ENCODE data around the gene GLYR1.

The GLYR1 gene

DNA sequence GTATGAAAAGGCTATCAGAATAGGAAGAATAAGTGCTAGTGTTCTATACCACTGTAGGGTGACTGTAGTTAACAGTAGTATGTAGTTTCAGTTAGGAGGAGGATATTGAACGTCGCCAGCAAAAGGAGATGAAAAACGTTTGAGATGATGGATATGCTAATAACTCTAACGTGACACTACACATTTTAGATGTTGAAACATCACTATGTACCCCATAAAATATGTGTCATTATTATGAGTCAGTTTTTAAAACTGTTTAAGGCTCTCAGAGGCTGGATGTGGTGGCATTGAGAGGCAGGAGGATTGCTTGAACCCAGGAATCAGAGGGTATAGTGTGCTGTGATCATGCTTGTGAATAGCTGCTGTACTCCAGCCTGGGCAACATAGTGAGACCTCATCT lies 32.0 kb upstream of the GLYR1 start:
- no peak for DNase-seq

DNA sequence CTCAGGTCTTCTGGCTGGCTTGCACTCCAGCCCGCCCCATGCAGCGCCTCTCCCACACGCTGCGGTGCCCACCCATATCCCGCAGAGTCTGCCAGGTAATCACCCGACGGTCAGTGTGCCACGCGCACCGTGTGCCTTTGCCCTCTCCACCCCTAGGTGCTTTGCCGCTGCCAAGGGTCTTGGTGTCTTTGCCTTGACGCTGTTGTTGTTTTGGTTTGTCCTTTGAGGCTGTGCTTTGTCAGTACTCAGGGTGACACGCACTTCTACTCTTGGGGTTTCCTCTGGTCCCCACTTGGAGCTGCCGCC lies 30.2 kb upstream of the GLYR1 start:
- DNase-seq: no peak

DNA sequence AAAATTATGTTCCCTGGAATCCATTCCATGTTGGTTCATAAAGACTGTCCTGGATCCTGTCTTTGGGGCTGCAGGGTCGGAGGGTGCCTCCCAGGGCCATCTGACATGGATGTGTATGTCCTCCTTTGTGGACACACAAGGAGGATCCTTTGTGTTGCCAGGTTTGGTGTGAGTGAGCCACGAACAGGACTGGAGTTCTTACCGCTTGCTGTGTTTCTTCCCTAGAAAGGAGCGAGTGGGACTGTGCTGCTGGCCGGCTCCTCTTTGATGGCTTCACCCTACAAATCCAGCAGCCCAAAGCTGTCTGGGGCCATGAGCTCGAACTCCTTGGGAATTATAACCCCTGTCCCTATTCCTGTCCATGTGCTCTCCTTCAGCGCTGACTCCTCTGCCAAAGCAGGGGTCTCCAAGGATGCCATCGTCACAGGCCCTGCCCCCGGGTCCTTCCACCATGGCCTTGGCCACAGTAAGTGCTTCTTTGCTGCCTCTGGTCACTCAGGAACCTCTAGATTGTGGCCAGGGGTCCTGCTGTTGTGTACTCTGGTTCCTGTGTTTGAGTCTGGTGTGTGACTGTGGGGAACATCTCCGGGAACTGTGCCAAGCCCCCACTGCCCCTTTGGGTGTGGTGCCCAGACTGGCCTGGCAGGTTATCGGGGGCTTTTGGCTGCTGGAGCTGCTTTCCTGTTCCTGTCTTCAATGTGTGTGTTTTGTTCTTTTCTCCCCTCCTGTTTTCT lies 29.7 kb upstream of the GLYR1 start:
- DNase-seq: no peak

DNA sequence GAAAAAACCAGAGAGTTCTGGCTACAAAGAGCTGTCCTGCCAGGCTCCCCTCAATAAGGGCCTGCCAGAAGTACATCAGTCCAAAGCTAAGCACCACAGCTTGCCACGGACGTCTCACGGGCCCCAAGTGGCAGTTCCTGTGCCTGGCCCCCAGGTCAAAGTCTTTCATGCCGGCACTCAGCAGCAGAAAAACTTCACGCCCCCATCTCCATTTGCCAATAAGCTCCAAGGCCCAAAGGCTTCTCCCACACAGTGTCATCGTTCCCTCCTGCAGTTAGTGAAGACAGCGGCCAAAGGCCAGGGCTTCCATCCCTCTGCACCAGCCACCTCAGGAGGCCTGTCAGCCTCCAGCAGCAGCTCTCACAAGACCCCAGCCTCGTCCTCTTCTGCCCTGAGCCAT lies 27.6 kb upstream of the GLYR1 start:
- DNase-seq: no peak

DNA sequence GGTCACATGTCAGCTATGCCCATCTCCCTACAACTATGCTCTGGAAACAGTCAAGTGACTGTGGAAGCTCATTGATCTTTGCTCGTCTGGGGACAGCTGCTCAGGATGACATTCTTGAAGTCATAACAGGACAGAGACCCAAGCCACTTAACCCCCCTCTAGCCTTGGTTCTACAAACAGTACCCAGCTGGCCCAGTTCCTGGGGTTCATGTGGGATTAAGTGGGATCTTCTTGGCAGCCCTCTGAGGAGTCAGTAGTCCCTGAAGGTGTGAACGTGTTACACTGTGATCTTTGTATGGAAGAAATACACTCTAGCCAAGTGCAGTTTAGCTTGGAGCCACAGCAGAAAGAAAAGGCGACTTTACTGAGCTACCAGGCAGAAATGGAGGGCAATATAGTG lies 26.0 kb upstream of the GLYR1 start:
- no peak for DNase-seq

DNA sequence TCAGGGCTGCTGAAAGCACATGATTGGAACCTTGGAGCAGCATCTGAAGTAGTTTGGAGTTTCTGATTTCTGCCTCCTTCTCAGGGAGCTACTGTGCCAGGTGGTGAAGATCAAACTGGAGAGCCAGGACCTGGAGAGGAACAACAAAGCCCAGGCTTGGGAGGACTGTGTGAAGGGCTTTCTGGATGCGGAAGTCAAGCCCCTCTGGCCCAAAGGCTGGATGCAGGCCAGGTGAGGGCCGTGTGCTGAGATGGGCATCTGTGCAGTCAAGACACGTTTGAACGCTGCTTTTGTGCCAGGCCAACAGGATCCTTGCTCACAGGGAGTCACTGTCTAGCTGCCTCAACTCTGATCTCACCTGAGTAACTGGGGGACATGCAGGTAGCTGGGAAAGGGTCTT lies 24.0 kb upstream of the GLYR1 start:
- DNase-seq: no peak

DNA sequence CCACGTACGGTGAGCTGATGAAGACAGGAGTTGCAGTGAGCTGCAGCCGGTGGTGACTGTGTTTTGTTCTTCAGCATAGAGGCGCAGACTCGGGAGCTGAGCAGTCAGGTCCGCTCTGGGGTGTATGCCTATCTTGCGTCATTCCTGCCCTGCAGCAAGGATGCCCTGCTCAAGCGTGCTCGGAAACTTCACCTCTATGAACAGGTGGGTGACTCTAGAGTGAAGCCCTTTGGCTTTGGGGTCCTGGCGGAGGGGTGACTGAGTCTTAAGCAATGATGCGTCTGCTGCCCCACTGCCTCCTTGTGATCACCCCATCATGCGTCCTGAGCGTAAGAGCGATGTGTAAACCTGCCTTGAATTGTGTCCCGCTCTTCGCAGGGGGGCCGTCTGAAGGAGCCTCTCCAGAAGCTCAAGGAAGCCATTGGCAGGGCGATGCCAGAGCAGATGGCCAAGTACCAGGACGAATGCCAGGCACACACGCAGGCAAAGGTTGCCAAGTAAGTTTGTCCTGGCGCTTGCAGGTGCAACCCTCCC lies 23.1 kb upstream of the GLYR1 start:
- no peak for DNase-seq

DNA sequence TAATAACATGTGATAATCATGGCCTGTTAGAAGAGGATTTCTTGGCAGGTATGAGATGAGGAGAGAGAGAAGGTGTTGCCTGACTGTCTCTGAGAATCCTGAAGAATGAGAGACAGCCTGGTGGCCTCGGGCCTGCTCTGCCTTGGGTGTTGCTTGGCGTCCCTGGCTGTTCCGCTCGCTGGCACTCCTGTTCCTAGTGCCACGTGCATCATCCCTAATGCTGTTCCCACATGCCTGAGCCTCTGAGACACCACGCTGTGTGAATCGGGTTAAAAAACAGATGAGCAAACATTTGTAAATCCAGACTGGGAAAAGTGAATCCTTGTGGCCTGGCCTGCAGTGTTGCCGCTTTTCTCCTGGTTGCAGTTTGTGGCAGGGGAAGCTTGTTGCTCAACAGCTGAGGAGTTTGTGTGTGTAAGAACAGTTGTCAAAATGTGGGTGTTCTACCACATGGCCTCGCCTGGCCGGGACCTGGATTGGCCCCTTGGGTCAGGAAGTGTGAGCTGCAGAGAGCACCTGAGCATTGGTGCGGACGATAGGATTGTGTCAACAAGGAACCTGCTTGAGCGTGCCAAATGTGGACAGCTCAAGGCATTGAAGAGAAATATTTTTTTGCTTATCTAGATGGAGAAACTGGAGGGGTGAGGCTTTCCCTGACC lies 22.2 kb upstream of the GLYR1 start:
- no peak for DNase-seq

DNA sequence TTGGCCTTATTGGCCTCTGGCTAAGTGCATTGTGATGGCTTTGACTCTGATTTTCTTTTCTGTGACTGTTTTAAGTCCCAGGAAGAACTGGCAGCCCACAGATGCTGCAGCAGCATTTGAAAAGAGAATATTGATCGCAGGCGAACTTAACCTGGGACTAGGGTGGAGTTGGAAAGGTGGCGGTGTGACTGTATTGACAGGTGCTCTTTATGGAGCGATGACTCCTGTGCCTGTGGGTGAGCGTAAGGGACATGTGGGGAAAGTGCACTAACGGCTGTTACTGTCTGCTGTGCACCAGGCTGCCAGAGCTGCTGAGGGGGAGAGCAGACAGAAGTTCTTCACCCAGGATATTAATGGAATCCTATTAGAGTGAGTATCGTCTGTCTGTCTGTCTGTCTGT lies 21.4 kb upstream of the GLYR1 start:
- DNase-seq: no peak

DNA sequence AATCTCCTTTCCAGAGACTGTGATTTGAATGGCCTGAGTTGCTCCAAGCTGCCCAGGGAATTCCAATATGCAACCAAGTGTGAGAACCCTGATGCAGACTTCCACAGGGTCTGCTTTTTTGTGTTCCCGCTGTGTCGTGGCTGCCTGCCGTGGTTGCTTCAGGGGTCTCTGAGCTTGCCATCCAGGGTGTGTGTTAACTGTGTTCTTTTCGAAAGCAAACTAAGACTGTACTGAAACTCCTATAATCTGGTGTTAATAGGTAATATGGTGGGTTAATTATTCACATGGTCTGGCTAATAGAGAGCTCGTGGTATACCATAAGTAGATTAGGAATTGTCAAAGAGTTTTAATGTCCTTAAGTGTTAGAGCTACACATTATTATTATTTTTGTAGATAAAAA lies 20.9 kb upstream of the GLYR1 start:
- DNase-seq: no peak

DNA sequence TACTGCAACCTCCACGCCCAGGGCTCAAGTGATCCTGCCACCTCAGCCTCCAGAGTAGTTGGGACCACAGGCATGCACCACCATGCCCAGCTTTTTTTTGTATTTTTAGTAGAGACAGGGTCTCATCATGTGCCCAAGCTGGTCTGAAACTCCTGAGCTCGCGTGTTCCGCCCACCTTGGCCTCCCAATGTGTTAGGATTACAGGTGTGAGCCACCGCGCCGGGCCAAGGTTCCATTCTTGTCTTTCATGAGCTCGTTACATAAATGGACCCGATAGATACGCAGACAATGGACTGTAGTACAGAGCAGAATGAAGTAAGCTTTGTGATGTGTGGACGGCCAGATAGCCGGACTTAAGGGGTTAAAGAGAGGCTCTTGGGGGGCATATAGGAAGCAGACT lies 19.5 kb upstream of the GLYR1 start:
- no peak for DNase-seq

DNA sequence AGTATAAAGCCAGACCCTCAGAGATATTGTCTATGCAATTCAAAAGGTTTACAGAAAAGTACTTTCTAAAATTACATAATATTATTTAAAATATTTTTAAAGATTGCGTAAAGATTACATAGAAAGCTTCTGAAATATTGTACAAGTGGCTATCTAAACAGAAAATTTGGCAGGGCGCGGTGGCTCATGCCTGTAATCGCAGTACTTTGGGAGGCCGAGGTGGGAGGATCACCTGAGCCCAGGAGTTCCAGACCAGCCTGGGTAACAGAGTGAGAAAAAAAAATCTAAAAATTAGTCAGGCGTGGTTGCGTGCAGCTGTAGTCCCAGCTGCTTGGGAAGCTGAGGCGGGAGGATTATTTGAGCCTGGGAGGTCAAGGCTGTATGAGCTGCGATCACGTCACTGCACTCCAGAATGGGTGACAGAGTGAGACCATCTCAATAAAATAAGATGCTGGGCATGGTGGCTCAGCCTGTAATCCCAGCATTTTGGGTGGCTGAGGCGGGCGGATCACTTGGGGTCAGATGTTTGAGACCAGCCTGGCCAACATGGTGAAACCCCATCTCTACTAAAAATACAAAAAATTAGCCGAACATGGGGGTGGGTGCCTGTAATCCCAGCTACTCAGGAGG lies 18.3 kb upstream of the GLYR1 start:
- no peak for DNase-seq

DNA sequence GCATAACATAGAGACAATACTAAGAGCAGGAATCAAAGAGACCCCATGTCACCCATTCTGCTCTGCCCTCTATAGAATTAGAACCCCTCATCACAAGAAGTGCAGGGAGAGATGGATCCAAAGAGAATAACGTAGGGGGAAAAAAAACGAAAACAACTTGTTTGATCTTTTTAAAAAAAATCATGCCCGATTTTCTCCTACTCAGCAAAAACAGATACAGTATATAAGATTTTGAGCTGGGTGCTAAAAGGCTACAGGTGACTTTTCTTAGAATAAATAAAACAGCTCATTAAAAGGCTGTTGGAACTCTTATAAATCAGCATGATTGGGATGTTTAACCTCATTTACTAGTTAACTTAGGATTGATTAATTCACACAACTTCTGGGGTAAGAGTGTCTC lies 17.6 kb upstream of the GLYR1 start:
- no peak for DNase-seq

DNA sequence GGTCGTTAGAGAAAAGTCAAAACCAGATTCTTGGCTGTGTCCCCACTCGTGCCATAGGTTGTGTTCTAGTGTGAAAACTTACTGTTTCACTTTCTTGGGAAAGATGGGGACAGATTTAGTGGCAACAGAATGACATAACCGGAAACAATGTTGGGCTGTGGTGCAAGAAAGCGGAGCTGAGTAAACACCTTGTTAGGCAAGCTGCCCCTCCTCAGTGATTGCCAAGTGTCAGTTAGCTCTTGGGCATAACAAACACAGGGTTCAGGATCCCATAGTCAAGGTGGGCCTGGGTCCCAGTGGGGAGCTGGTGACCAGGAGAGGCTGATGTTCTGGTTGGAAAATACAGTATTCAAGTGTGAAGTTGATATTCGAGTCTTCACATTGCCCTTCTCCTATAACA lies 15.6 kb upstream of the GLYR1 start:
- no peak for DNase-seq

DNA sequence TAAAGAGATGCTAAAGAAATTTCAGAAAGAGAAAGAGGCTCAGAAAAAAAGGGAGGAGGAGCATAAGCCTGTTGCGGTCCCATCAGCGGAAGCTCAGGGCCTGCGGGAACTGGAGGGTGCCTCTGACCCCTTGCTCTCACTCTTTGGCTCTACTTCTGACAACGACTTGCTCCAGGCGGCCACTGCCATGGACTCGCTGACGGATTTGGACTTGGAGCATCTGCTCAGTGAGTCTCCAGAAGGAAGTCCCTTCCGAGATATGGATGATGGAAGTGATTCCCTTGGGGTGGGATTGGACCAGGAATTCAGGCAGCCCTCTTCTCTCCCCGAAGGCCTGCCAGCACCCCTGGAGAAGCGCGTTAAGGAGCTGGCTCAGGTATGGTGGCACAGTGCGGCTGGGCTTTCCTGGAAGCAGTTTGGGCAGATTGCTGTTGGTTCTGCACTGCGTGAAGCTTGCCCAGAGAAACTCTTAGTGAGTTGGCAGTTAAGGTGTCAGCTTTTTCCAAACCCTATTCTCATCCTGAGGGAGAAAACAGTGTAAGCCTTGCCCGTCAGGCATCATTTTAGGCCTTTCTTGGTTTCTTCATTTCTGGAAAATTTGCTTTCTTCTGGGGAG lies 13.7 kb upstream of the GLYR1 start:
- no peak for DNase-seq

DNA sequence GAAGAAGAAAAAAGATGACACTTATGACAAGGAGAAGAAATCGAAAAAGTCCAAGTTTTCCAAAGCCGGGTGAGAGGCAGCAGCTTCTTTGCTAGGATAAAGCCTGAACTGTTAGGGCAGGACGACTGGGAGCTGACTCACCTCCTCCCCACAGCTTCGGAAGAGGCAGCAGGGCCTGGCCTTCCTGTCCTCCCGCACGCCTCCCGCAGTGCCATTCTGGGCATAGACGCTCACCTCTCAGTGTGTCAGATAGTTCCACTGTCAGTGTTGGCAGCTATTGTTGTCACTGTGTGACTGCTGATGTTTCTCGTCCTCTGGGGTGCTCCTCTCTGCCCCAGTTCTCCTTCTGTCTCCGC lies 12.8 kb upstream of the GLYR1 start:
- no peak for DNase-seq

DNA sequence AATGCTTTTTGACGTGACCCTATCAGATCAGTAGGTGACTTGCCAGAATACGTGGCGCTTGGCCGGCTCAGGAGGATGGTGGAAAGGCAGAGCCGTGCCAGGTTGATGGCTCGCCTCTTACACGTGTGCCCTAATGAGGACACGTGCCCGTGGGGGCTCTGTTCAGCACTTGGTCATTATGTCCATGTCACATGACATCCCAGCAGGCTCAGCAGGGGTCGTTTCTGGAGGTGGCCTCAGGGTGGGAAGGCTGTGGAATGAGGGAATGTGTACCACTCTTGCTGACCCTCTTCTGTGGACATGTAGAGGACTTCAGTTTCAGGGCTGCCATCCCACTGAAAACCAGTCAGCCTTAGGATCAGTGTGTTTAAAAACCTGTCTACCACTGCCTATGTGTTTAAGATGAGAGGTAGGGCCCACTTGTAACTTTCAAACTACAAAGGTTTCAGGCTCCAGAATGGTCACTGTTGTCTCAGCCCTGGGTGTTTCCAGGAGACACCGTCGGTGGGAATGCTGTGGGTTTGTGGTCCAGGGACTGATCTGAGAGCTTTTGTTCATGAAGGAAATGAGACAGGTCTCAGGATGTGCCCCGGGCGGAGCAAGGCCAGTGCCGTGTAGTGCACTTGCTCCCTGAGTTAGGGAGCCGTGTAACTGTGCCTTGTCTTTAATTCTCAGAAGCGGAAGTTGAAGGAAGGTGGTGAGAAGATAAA lies 12.3 kb upstream of the GLYR1 start:
- DNase-seq: no peak

DNA sequence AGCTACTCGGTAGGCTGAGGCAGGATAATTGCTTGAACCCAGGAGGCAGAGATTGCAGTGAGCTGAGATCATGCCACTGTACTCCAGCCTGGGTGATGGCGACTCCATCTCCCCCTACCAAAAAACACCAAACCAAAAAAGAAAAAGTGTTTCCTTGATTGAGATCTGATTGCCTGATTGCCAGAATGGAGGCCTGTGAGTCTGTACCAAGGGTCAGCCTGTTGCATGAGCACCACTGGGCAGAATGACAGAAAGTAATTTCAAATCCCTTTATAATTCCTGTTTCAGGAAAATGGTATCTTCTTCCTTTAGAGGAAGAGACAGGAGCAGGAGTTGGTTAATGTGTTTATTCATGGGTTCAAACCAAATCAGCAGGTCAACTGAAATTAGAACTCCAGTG lies 8.7 kb upstream of the GLYR1 start:
- no peak for DNase-seq

DNA sequence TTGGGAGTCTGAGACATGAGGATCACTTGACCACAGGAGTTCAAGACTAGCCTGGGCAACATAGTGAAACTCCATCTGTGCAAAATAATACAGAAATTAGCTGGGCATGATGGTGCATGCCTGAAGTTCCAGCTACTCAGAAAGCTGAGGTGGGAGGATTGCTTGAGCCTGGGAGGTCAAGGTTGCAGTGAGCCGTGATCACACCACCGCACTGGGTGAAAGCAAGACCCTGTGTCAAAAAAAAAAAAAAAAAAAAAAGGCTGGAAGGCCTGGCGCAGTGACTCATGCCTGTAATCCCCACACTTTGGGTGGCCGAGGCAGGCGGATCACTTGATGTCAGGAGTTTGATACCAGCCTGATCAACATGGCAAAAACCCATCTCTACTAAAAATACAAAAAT lies 8.3 kb upstream of the GLYR1 start:
- no peak for DNase-seq

DNA sequence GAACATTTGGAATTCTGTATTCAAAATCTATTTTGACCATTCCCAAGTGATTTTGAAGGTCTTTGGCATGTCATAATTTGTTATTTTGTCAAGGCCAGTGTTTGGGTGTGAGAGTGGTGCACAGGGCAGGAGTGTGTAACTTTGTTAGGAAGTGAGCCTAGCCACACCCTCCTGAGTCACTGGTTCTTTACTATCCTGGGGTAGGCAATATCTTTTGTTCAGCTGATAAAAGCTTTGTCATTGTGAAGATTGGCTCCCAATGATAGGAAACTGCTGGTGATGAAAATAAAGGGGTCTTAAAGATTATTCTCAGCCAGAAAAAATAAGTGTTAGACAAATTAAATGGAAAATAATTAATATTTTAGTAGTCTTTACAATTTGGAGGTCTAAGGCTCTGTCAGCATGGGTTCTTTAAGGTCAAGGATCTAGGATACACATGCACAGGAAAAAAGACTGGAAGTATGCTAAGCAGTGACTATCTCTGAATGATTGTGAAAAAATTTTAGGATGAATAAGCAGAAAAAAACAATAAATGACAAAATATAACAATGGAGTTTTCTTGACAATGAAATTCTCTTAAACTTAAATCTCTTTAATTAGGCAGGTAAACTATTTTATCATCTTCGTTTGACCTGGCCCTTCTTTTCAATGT lies 5.3 kb upstream of the GLYR1 start:
- no peak for DNase-seq

DNA sequence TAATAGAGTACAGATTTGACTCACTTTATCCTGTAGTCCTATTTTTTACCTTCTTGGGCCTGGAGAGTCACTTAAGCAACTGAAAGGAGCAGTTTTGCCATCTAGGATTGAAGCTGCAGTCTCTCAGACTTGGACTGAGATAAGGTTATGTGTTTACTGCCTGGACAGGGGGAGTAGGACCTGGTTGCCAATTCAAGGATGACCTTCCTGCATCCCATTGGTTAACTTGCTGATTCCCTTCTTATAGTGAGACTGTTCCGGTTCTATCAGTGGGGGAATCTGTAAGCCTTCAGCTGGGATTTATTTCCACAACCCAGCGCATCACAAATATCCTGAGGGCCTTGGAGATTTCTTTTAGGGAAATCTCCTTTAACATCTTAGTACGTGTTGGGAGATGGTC lies 3.1 kb upstream of the GLYR1 start:
- DNase-seq: no peak

DNA sequence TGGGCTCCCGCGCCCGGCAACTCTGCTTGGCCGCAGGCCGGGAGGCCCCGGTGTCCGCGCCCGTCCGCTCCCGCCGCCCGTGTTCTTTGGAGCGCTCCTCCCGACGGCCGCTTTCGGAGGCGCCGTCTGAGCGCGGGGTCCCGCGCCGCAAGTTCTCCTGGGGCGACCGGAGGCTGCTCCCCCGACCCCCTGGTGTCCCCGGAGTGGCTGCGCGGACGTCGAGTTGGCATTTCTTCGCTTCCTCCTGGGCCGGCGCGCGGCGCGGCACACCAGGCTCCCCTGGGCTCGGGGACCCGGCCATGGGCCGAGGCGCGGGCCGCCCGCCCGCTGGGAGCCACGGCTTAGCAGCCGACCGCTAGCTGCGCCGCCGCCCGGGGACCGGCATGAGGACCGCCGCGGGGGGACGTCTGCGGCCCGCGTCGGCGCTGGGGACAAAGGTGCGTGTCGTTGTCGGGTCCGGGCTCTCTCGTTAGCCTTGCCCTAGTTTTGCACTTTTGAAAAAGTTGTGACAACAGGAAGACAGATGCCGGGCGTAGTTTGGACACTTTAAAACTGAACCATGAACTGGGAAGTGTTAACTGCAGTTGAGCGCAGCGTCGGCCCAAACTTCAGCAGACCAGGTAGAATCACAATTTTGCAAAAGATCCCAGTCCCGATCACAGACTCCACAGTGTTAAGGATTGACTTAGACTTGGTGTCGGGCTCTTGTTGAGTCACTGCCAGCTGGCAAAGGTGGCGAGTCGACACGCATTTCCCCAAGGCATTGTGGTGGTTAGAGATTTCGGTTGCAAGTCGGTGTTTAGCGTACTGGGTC lies 893 bp upstream of the GLYR1 start:
- DNase-seq: no peak

All from NCI-H1048 (cell line).